HG03571 (cell line): ENCODE measurements around the gene FAM76B.
"Not testable (repeated sequence)": the region's sequence is repeated elsewhere in the genome, so short reads cannot be mapped to it uniquely, and the experiment has no call there.

Experiments used
- ATAC-seq: cut with Tn5 transposase; IDR thresholded peaks from one replicate; pipeline ENCODE4 v1.9.1; 2021; ENCODE audit not compliant: unreplicated experiment

The FAM76B gene

GRCh38 chr11:95789506-95790122 is at the start of gene FAM76B:
FAM76B (minus strand) TSS chr11:95789782; CDS start chr11:95789478, 304 bp downstream.
- ATAC-seq, result peak; percentile 70

DNA sequence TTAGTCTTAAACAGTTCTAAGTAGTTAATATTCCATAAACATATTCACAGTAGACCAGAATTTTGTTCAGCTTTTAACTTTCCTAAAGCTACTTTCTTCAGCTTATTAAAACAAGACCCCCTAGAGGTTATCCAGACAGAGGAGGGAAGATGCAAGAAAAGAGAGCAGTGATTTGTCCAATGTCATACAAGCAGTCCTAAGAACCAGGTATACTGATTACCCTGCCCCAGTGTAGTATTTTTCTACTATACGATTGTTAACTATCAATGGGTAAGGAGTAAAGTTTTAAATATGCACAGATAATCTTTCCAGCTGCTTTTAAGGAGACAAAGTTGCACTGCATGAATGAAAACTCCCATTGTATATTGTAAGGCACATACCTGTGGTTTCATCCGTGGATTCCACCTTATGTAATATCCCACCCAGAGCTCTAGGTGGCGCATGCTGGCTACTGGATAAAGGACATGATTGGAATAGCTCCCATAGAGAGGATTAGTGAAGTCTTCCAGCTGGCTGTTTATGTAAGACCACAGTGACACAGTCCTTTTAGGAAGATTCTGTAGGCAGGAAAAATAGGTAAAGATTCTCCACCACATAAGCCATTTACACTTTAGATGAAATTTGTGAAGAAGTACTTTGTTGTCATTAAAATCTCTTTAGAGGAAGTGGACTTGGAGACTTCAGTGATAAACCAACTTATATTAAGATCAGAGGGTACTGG is 46.3 kb upstream of the FAM76B start:
- ATAC-seq, result peak; percentile 79

- ATAC-seq, result no peak
Observed at GRCh38 chr11:95835351-95835750, 45.8 kb upstream of the FAM76B start.

DNA sequence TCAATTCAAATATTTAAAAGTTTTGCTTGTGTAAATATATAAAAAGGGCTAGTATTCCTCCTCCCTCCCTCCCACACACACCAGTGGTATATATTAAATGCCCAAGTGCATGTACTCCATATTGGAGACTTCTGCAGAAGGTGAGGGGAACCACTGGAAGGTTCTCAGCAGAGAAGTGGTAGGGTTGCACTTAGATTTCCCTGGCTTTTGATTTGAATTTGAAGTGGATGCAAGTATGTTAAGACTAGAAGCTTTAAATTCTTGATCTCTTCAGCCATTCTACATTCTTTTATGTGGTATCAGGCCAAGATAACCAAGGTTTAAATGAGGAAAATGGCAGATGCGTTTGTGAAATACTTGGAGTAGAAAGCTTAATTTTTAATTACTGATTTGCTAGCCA is 43.8 kb upstream of the FAM76B start:
- ATAC-seq, result no peak

GRCh38 chr11:95832763-95833162 is 43.2 kb upstream of the FAM76B start:
- no peak for ATAC-seq

GRCh38 chr11:95831198-95831883 is 41.8 kb upstream of the FAM76B start:
- ATAC-seq, result no peak

DNA sequence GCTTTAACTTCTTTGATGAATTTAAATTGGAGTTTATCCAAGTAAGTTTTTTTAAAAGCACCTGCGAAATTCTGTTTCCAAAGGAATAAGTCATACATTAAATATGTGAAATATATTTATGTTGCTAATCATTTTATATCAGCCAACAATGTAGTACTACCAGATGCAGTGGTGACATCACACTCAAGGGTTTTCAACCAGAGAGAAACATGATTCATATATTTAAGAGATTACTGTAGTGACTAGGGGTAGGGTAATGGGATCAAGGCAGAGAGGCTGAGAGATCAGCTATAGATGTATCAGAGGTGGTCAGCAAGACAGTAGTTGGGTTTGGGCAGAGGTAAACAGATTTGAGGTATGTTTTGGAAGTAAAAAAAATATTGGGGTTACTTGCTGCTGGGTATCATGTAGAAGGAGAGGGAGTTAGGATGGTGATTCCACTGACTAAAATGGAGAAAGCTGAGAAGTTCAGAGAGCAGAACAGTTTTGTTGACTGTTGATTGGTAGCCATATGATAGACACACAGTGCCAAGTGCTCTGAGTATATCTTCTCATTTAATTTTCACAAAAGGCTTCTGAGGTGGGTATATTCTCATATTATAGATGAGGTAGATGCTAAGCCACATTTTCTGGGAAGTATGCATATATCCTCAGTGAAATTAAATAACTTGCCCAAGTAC is 40.1 kb upstream of the FAM76B start:
- no peak for ATAC-seq

DNA sequence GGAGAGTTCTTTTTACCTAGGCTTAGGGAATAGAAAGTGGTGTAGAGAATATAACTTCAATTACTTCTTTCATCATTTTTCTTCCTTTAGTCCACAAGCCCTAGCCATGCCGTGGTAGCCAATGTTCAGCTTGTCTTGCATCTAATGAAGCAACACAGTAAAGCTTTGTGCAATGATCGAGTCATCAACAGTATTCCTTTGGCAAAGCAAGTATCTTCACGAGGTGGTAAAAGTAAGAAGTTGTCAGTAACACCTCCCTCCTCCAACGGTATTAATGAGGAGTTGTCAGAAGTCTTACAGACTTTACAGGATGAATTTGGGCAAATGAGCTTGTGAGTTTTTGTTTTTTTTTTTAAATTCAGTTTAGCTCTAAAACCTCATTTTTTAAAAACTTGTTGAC is 38.1 kb upstream of the FAM76B start:
- no peak for ATAC-seq

GRCh38 chr11:95821640-95822039 is 32.1 kb upstream of the FAM76B start:
- no peak for ATAC-seq

DNA sequence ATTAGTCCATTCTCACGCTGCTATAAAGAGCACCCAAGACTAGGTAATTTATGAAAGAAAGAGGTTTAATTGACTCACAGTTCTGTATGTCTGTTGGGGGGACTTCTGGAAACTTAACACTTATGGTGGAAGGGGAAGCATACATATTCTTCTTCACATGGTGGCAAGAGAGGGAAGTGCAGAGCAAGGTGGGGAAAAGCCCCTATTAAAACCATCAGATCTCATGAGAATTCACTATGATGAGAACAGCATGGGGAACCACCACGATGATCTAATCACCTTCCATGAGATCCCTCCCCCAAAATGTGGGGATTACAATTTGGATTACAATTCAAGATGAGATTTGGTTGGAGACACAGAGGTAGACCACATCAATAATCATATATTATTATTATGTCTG is 26.5 kb upstream of the FAM76B start:
- ATAC-seq, result no peak

DNA sequence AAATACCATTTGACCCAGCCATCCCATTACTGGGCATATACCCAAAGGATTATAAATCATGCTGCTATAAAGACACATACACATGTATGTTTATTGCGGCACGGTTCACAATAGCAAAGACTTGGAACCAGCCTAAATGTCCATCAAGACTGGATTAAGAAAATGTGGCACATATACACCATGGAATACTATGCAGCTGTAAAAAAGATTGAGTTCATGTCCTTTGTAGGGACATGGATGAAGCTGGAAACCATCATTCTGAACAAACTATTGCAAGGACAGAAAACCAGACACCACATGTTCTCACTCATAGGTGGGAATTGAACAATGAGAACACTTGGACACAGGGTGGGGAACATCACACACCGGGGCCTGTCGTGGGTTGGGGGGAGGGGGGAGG is 21.5 kb upstream of the FAM76B start:
- not testable (repeated sequence) for ATAC-seq

GRCh38 chr11:95806464-95806863 is 16.9 kb upstream of the FAM76B start:
- not testable (repeated sequence) for ATAC-seq

DNA sequence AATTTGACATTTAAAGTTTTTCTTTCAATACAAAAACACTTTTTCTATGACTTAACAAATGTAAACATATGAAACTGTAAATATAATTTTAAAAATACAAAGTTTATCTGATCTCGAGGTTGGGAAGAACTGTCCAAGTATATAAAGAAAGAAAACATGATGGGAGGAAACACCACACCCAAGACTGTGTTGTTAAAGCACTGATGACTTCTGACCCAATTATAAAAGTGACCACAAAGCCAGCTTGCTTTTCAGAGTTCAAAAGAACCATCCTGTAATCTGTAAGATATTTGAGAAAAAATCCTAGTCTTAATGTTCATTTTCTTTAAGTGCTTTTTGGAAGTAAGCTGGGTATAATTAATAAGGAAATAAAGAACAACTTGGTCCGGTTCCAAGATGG is 16.3 kb upstream of the FAM76B start:
- ATAC-seq, result no peak

DNA sequence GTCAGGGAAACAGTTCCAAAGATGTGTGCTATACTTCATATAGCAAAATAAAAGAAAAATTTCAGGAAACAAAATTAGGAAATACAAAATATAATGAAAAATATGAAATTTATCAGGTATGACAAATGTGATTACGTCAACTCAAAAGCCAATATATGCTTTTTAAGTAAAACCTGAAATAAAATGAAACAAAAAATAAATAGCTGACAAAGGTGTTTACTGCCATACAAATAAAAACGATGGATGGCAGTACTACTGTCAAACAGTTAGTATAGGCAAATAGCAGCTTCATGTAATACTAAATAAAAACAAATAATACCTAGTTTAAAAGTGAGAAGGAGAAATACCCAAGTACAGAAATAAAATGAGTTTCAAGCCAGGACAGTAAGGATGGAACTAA is 14.4 kb upstream of the FAM76B start:
- ATAC-seq, result no peak

DNA sequence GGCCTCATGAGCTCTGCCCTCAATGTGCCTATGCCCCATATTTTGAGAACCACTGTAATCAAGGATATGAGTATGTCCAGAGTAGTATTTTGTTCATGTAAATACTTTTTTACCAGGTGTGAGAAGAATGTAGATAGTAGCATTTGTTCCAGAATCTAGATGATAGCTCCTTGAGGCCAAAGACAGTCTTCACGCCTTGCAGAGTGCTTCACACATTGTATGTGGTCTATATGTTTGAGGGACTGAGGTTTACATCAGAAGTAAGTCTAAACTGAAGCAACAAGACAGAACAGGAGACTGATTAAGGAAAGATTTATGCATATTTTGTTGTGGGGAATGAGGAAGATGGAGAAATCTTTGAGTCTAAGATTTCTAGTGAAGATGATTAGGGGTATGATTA is 13.2 kb upstream of the FAM76B start:
- ATAC-seq, result no peak

GRCh38 chr11:95800438-95800837 is 10.9 kb upstream of the FAM76B start:
- no peak for ATAC-seq

DNA sequence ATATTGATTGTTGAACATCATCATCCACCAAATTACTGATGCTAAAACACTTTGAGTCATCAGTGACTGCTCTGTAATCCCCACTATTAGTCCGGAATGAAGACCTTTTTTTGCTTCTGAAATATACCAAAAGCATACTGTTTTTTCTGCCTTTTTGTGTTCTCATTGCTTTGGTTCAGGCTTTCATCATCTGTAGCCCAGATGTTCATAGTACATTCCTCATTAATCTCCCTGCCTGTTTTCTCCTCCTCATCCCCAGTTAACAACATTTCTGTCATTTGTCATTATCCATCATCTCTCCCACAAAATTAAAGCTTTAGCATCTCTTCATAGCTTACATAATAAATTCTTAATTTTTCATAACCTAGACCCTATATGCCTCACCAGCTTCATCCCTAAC is 10.0 kb upstream of the FAM76B start:
- no peak for ATAC-seq

GRCh38 chr11:95796501-95796900 is 6.9 kb upstream of the FAM76B start:
- no peak for ATAC-seq

DNA sequence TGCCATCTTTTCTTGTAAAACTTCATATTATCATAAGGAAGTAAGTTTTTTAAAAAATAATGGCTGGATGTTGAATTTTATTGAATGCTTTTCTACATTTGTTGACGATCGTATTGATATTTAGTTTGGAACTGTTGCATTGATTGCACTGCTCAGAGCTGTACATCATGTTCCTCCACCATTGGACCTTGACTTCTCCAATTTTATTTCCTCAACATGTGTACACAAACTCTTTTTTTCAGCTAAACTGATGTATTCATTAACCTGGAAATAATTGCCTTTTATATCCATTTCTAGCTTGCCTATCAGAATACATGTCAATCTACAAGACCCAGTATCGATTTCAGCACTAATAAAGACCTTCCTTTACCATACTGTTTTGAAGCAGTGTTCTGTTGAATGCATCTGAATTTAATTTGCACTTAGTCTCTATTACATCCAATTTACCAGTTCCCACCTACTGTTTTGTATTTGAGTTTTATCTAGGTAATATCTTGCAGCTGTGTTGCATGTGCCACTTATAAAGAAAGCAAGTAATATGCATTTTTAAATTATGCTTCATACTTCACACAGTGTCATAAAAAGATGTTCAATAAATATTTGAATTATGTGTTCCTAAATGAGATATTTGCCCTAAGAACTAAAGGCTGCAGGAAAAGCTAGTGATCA is 6.2 kb upstream of the FAM76B start:
- ATAC-seq, result no peak

GRCh38 chr11:95794086-95794485 is 4.5 kb upstream of the FAM76B start:
- no peak for ATAC-seq

GRCh38 chr11:95793116-95793515 is 3.5 kb upstream of the FAM76B start:
- no peak for ATAC-seq
